Activated CD8-positive, alpha-beta memory T cell treated with anti-CD3 and anti-CD28 coated beads for 24 hours (primary cell): ENCODE data around the gene ZNF384.
"Not testable (repeated sequence)": the region's sequence is repeated elsewhere in the genome, so short reads cannot be mapped to it uniquely, and the experiment has no call there.

Experiments used
- DNase-seq: peaks from one replicate; pipeline ENCODE4 v3.0.0-alpha.2; 2020

ZNF384 gene

GRCh38 chr12:6688999-6689882 lies at the start of gene ZNF384:
ZNF384 (minus strand) TSS chr12:6689375; CDS start chr12:6679520, 9,855 bp downstream.
- peak; percentile 93 for DNase-seq

- no peak for DNase-seq
Observed at GRCh38 chr12:6736754-6737153, 47.6 kb upstream of the ZNF384 start.

- DNase-seq = peak; percentile 65
Observed at GRCh38 chr12:6735448-6736191, 46.4 kb upstream of the ZNF384 start.

GRCh38 chr12:6734506-6735387 lies 45.6 kb upstream of the ZNF384 start:
- DNase-seq = no peak

- DNase-seq = no peak
Observed at GRCh38 chr12:6730169-6730568, 41.0 kb upstream of the ZNF384 start.

- DNase-seq = no peak
Observed at GRCh38 chr12:6729186-6729585, 40.0 kb upstream of the ZNF384 start.

GRCh38 chr12:6725350-6725749 lies 36.2 kb upstream of the ZNF384 start:
- DNase-seq = no peak

GRCh38 chr12:6724409-6724797 lies 35.2 kb upstream of the ZNF384 start:
- DNase-seq = peak; percentile 80

GRCh38 chr12:6723607-6724408 lies 34.6 kb upstream of the ZNF384 start, which contains the start of gene COPS7A:
COPS7A (plus strand) TSS chr12:6724046; CDS start chr12:6724657, 611 bp downstream.
- peak; percentile 97 for DNase-seq

GRCh38 chr12:6722863-6723262 lies 33.7 kb upstream of the ZNF384 start:
- no peak for DNase-seq

- DNase-seq = no peak
Observed at GRCh38 chr12:6716874-6717437, 27.8 kb upstream of the ZNF384 start.

- not testable (repeated sequence) for DNase-seq
Observed at GRCh38 chr12:6716031-6716873, 27.1 kb upstream of the ZNF384 start.

GRCh38 chr12:6708960-6709394 lies 19.8 kb upstream of the ZNF384 start:
- DNase-seq = peak; percentile 66

- DNase-seq = not testable (repeated sequence)
Observed at GRCh38 chr12:6708351-6708750, 19.2 kb upstream of the ZNF384 start.

GRCh38 chr12:6703631-6704030 lies 14.5 kb upstream of the ZNF384 start:
- DNase-seq = no peak

- DNase-seq = no peak
Observed at GRCh38 chr12:6701078-6701768, 12.0 kb upstream of the ZNF384 start.

GRCh38 chr12:6700646-6701051 lies 11.5 kb upstream of the ZNF384 start, which contains the start of gene PIANP:
PIANP (minus strand) TSS chr12:6700815; CDS start chr12:6698061, 2,754 bp downstream.
- peak; percentile 72 for DNase-seq

GRCh38 chr12:6699989-6700645 lies 10.9 kb upstream of the ZNF384 start:
- peak; percentile 65 for DNase-seq
